Lower leg skin (tissue), 4 donors: ENCODE data around the gene MAP1LC3B. TPM values are rescaled to one million over a fixed set of nuclear protein-coding genes. Genes with fewer than 3 reads are reported as not detected.

Experiments used
- DNase-seq, 2 donors: peaks; one replicate each; pipeline ENCODE4 v3.0.0-alpha.2; 2019; ENCODE audit warnings: low spot score in 2 of 2
- H3K4me3 ChIP-seq: fragments of 200-600 bp; sonication (generic); 2 replicates; pipeline ENCODE4 v1.5.1; 2017; ENCODE audit warnings: mild to moderate bottlenecking, low read depth; ENCODE audit not compliant: poor library complexity, severe bottlenecking
- POLR2A ChIP-seq, 2 donors: fragments of 450-650 bp; IDR thresholded peaks; one replicate each; pipeline ENCODE4 v1.6.1; 2016 to 2017; ENCODE audit warnings: antibody characterized with exemption in 2 of 2, mild to moderate bottlenecking in 1 of 2, moderate library complexity in 1 of 2
- WGBS, 2 donors: methylation state at CpG; one replicate each; pipeline ENCODE4 v1.1.5; 2018; 5-methylcytosine and 5-hydroxymethylcytosine counted together
- intact Hi-C: fragments of 100-400 bp; cut with DNase I; formaldehyde crosslinking; loops from one replicate; pipeline ENCODE4 v1.15.0; 2023; ENCODE audit warnings: low total_unique reads
- total RNA-seq, 4 donors: library from RNA; depleted of rRNA; stranded (reverse); fragments of >200 nt; gene quantifications; one replicate each; pipeline ENCODE4 v1.1.0, GENCODE V29; 2016
- TF ChIP-seq, protein P1 (sequence below), 3 donors: fragments of 450-650 bp; IDR thresholded peaks; one replicate each; pipeline ENCODE4 v1.5.1; 2016; ENCODE audit warnings: antibody characterized with exemption in 3 of 3, mild to moderate bottlenecking in 3 of 3, moderate library complexity in 2 of 3

The MAP1LC3B gene
- total RNA-seq, 4 donors from 2014 or later: 73.8 to 76.4 (median 74.5) TPM

DNA sequence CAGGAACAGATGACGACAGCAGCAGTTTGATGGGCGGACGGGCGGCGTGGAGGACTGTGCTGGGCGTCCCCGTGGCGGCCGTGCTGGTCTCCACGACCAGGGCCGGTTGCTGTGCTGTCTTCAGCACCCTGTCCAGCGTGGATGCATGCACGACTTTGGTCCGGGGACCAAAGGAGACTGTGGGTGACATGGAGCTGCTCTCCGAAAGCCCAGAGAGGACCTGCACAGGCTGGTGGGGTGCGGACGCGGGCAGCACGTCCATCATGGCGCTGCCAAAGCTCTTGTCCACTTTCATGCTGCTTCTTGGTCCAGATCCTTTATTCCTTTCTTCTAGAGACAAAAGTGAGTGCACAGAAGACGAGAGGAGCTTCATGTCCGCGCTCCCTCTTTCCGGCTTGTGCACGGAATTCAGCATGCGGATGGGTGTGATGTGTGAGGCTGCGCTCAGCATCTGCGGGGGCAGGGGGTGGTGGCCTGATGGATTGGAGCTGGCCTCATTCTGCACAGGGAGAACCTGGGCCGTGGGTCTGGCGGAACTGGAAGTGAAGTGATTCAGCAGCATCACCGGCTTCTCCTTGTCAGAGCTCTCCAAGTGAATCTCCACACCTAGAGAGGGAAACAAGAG, 20.3 kb downstream of the MAP1LC3B start:
- 88 to 90% methylated on average over 31 of the region's 31 CpGs for WGBS, 2 donors
- TF ChIP-seq, protein P1, sequence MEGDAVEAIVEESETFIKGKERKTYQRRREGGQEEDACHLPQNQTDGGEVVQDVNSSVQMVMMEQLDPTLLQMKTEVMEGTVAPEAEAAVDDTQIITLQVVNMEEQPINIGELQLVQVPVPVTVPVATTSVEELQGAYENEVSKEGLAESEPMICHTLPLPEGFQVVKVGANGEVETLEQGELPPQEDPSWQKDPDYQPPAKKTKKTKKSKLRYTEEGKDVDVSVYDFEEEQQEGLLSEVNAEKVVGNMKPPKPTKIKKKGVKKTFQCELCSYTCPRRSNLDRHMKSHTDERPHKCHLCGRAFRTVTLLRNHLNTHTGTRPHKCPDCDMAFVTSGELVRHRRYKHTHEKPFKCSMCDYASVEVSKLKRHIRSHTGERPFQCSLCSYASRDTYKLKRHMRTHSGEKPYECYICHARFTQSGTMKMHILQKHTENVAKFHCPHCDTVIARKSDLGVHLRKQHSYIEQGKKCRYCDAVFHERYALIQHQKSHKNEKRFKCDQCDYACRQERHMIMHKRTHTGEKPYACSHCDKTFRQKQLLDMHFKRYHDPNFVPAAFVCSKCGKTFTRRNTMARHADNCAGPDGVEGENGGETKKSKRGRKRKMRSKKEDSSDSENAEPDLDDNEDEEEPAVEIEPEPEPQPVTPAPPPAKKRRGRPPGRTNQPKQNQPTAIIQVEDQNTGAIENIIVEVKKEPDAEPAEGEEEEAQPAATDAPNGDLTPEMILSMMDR (IDR thresholded peaks at IDR 0.05): no peak
- TF ChIP-seq POLR2A (IDR thresholded peaks at IDR 0.05): no peak
- intact Hi-C loops: loop anchor here (10.0 kb wide), 1 partner anchor 222 kb away; no protein-coding TSS in a partner anchor
- no peak overlapping the region for H3K4me3 ChIP-seq
- DNase-seq: peak in 1 of 2 donors; percentile 84

GRCh38 chr16:87412996-87413421, 20.9 kb downstream of the MAP1LC3B start:
- H3K4me3 ChIP-seq: no peak overlapping the region
- intact Hi-C loops: loop anchor here (10.0 kb wide), 1 partner anchor 222 kb away; no protein-coding TSS in a partner anchor
- no peak for TF ChIP-seq POLR2A (IDR thresholded peaks at IDR 0.05)
- TF ChIP-seq, protein P1 (IDR thresholded peaks at IDR 0.05): no peak
- WGBS, 2 donors: 90 to 94% methylated on average over 13 to 27 of the region's 27 CpGs
- no peak for DNase-seq

DNA sequence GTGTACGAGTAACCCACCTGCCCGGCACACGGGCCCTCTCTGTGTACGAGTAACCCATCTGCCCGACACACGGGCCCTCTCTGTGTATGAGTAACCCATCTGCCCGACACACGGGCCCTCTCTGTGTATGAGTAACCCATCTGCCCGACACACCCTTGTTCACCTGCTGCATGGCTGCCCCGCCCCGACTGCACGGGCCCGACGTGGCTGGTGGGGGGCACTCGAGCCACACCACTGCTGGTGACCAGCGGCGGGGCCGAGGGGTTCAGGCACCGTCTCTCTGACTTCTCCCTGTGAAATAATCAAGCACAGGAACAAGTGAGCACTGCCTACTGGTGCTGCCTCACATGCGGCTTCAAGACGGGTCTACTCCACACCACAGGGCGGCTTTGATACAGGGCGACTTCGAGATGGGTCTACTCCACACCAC, 22.1 kb downstream of the MAP1LC3B start:
- intact Hi-C loops: loop anchor here (10.0 kb wide), 1 partner anchor 221 kb away; no protein-coding TSS in a partner anchor
- TF ChIP-seq POLR2A (IDR thresholded peaks at IDR 0.05): no peak
- TF ChIP-seq, protein P1 (IDR thresholded peaks at IDR 0.05): no peak
- 69% methylated on average over 10 to 22 of the region's 24 CpGs for WGBS, 2 donors
- DNase-seq: no peak
- H3K4me3 ChIP-seq: no peak overlapping the region

DNA sequence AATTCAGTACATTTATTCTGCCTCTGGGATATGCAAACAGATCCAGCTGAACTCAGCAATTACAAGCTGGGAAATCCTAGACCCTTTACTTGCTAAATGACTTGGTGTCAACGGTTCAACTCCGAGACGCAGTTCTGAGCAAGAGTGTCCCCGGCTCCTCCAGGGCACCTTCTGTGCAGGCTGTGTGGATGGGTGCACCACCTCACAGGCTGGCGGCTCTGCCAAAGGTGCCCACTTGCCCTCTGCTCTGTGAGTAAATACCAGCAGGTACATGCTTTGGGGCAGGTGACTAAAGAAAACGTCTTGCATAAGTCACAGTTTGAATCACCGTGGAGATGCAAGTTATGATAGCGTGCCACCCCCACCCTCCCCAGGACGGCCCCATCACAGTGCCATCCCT, 23.3 kb downstream of the MAP1LC3B start:
- intact Hi-C loops: loop anchor here (10.0 kb wide), 1 partner anchor 219 kb away; no protein-coding TSS in a partner anchor
- peak in 1 of 2 donors; percentile 50 for DNase-seq
- H3K4me3 ChIP-seq: no peak overlapping the region
- TF ChIP-seq, protein P1 (IDR thresholded peaks at IDR 0.05): no peak
- 90 to 91% methylated on average over 9 of the region's 9 CpGs for WGBS, 2 donors

- peak in 1 of 2 donors; percentile 81 for DNase-seq
- TF ChIP-seq, protein P1 (IDR thresholded peaks at IDR 0.05): no peak
- TF ChIP-seq POLR2A (IDR thresholded peaks at IDR 0.05): no peak
- H3K4me3 ChIP-seq: no peak overlapping the region
- intact Hi-C loops: loop anchor here (10.0 kb wide), 1 partner anchor 218 kb away; no protein-coding TSS in a partner anchor
- WGBS, 2 donors: 77 to 82% methylated on average over 23 of the region's 23 CpGs
Observed at GRCh38 chr16:87416826-87417527, 24.8 kb downstream of the MAP1LC3B start.
